Aorta (tissue), 5 donors: ENCODE data around the gene EPHB6. TPM values are rescaled to one million over a fixed set of nuclear protein-coding genes. Genes with fewer than 3 reads are reported as not detected.

Experiments
- ATAC-seq: fragments of 200-7000 bp; cut with Tn5 transposase; one replicate; pipeline ENCODE4 v1.9.1; 2022; ENCODE audit warnings: moderate library complexity; ENCODE audit not compliant: low FRiP score
- DNase-seq, 2 donors: peaks; one replicate each; pipeline ENCODE4 v3.0.0-alpha.2; 2020
- H3K27ac ChIP-seq, 2 donors: one replicate each; pipeline ENCODE4 v1.5.1; 2013; ENCODE audit warnings: low read length in 2 of 2, mild to moderate bottlenecking in 2 of 2, moderate library complexity in 2 of 2, control low read depth in 1 of 2, inconsistent platforms in 1 of 2, low read depth in 1 of 2
- H3K27me3 ChIP-seq, 2 donors: one replicate each; pipeline ENCODE4 v1.6.1; 2013; ENCODE audit warnings: control low read depth in 1 of 2, low read length in 1 of 2, mild to moderate bottlenecking in 1 of 2, moderate library complexity in 1 of 2; ENCODE audit not compliant: insufficient read depth in 2 of 2, control insufficient read depth in 1 of 2
- H3K36me3 ChIP-seq, 2 donors: one replicate each; pipeline ENCODE4 v1.6.1; 2013; ENCODE audit warnings: control low read depth in 1 of 2, low read length in 1 of 2, mild to moderate bottlenecking in 1 of 2; ENCODE audit not compliant: insufficient read depth in 2 of 2, control insufficient read depth in 1 of 2
- H3K4me1 ChIP-seq, 2 donors: one replicate each; pipeline ENCODE4 v1.6.1; 2013; ENCODE audit warnings: low read length in 2 of 2, control low read depth in 1 of 2, mild to moderate bottlenecking in 1 of 2, moderate library complexity in 1 of 2; ENCODE audit not compliant: insufficient read depth in 2 of 2, control insufficient read depth in 1 of 2
- H3K4me3 ChIP-seq, 2 donors: one replicate each; pipeline ENCODE4 v1.5.1; 2013; ENCODE audit warnings: low read length in 2 of 2, control low read depth in 1 of 2, mild to moderate bottlenecking in 1 of 2
- H3K9me3 ChIP-seq: one replicate; pipeline ENCODE4 v1.6.1; 2013; ENCODE audit warnings: mild to moderate bottlenecking, low read length; ENCODE audit not compliant: control insufficient read depth
- WGBS, 2 donors: extraction: QIAGEN DNeasy Blood & Tissue Kit; methylation state at CpG; one replicate each; pipeline ENCODE4 v1.1.7; 2013; 5-methylcytosine and 5-hydroxymethylcytosine counted together
- intact Hi-C, 2 donors: fragments of 100-400 bp; cut with DNase I; formaldehyde crosslinking; loops; one replicate each; pipeline versions ENCODE4 v1.14.2 to v1.15.0; 2022
- polyA plus RNA-seq, 2 donors: library from polyadenylated mRNA; stranded (reverse); fragments of 200-250 nt; gene quantifications; one replicate each; pipeline ENCODE4 v1.2.3, GENCODE V29; 2013
- total RNA-seq, 2 donors: library from RNA; stranded (reverse); fragmentation: NEBNext Ultra II Directional; extraction: Animal tissue kit (Norgen Biotek cat#: 25700); gene quantifications; one replicate each; pipeline ENCODE4 v1.2.1, GENCODE V29; 2021
- donor health status: healthy with polysubstance abuse.
- donor health status: Bipolar disorder and iron deficiency.
- donor health status: DM: no; HTN: no; CAD: no.
- donor health status: DM: no; HTN: no; CAD: no.
- donor health status: DM: yes; HTN: yes; CAD: no.

The EPHB6 gene
- total and polyA plus RNA-seq, 4 donors, result 11.6 to 125 (median 14.9) TPM

GRCh38 chr7:142851269-142851668, 3.6 kb upstream of the EPHB6 start:
- ATAC-seq (no peak), DNase-seq (no peak)
- Histone ChIP-seq H3K36me3 (no peaks in the 10 kb centered on the region), H3K27me3 (no peaks in the 10 kb centered on the region), H3K9me3 (no peaks in the 10 kb centered on the region), H3K4me3 (no peak overlapping the region), H3K27ac (no peak overlapping the region), H3K4me1 (no peaks in the 10 kb centered on the region)
- 87 to 89% methylated on average over 4 of the region's 4 CpGs for WGBS, 2 donors
- intact Hi-C loops, result loop anchor here (5.0 to 10.0 kb wide), 2 partner anchors 151 to 364 kb away; no protein-coding TSS in a partner anchor

- intact Hi-C loops, result loop anchor here (5.0 to 10.0 kb wide), 2 partner anchors 150 to 363 kb away; no protein-coding TSS in a partner anchor
Observed at GRCh38 chr7:142851919-142852318, 3.0 kb upstream of the EPHB6 start.

GRCh38 chr7:142853739-142854371, 1.0 kb upstream of the EPHB6 start:
- H3K36me3 ChIP-seq, result no peaks in the 10 kb centered on the region
- H3K9me3 ChIP-seq, result no peaks in the 10 kb centered on the region
- no peaks in the 10 kb centered on the region for H3K4me1 ChIP-seq
- DNase-seq (peak in 1 of 2 donors; percentile 81), ATAC-seq (peak; percentile 83)
- 1% methylated on average over 23 of the region's 23 CpGs for WGBS, 2 donors
- H3K27me3 ChIP-seq, result no peaks in the 10 kb centered on the region
- no peak overlapping the region for H3K27ac ChIP-seq
- peak overlapping the region; percentile 46 to 87 for H3K4me3 ChIP-seq
- intact Hi-C loops, result loop anchor here (2.0 to 10.0 kb wide), 3 partner anchors 148 to 361 kb away; no protein-coding TSS in a partner anchor

More at GRCh38 chr7:142851919-142852318, 3.0 kb upstream of the EPHB6 start:
- Histone ChIP-seq H3K27ac (no peak overlapping the region), H3K36me3 (no peaks in the 10 kb centered on the region), H3K4me3 (no peak overlapping the region), H3K27me3 (no peaks in the 10 kb centered on the region), H3K9me3 (no peaks in the 10 kb centered on the region), H3K4me1 (no peaks in the 10 kb centered on the region)
- DNase-seq, result no peak
- no peak for ATAC-seq

GRCh38 chr7:142855114-142855743, 353 bp downstream of the EPHB6 start:
- H3K9me3 ChIP-seq, result no peaks in the 10 kb centered on the region
- no peak overlapping the region for H3K27ac ChIP-seq
- H3K36me3 ChIP-seq, result no peaks in the 10 kb centered on the region
- DNase-seq (no peak), ATAC-seq (peak; percentile 25)
- H3K27me3 ChIP-seq, result no peaks in the 10 kb centered on the region
- H3K4me3 ChIP-seq, result peak overlapping the region; percentile 46 to 87
- WGBS, 2 donors, result 1% methylated on average over 25 to 43 of the region's 43 CpGs
- no peaks in the 10 kb centered on the region for H3K4me1 ChIP-seq
- intact Hi-C loops, result loop anchor here (2.0 to 10.0 kb wide), 2 partner anchors 148 to 360 kb away; no protein-coding TSS in a partner anchor

- ATAC-seq, result peak; percentile 57
- no peaks in the 10 kb centered on the region for H3K36me3 ChIP-seq
Observed at GRCh38 chr7:142855756-142856564, 1.1 kb downstream of the EPHB6 start.

GRCh38 chr7:142856565-142857245, 1.8 kb downstream of the EPHB6 start:
- no peaks in the 10 kb centered on the region for H3K4me1 ChIP-seq
- 66 to 68% methylated on average over 7 of the region's 7 CpGs for WGBS, 2 donors
- ATAC-seq (no peak), DNase-seq (no peak)
- H3K9me3 ChIP-seq, result no peaks in the 10 kb centered on the region
- no peak overlapping the region for H3K27ac ChIP-seq
- no peaks in the 10 kb centered on the region for H3K27me3 ChIP-seq
- H3K36me3 ChIP-seq, result no peaks in the 10 kb centered on the region
- H3K4me3 ChIP-seq, result no peak overlapping the region
- intact Hi-C loops, result loop anchor here (10.0 kb wide), 1 partner anchor 358 kb away; no protein-coding TSS in a partner anchor

More at GRCh38 chr7:142855756-142856564, 1.1 kb downstream of the EPHB6 start:
- intact Hi-C loops, result loop anchor here (2.0 to 10.0 kb wide), 2 partner anchors 147 to 359 kb away; no protein-coding TSS in a partner anchor
- peak; percentile 72 to 89 for DNase-seq
- H3K4me1 ChIP-seq, result no peaks in the 10 kb centered on the region
- H3K27me3 ChIP-seq, result no peaks in the 10 kb centered on the region
- 5 to 13% methylated on average over 12 of the region's 12 CpGs for WGBS, 2 donors
- H3K27ac ChIP-seq, result no peak overlapping the region
- no peaks in the 10 kb centered on the region for H3K9me3 ChIP-seq
- H3K4me3 ChIP-seq, result peak overlapping the region; percentile 46 to 87

- Histone ChIP-seq H3K27ac (no peak overlapping the region), H3K4me3 (no peak overlapping the region), H3K9me3 (no peaks in the 10 kb centered on the region), H3K27me3 (no peaks in the 10 kb centered on the region), H3K4me1 (no peaks in the 10 kb centered on the region), H3K36me3 (no peaks in the 10 kb centered on the region)
- DNase-seq (no peak), ATAC-seq (no peak)
- WGBS, 2 donors, result 47 to 48% methylated on average over 5 of the region's 5 CpGs
- intact Hi-C loops, result loop anchor here (10.0 kb wide), 1 partner anchor 357 kb away; no protein-coding TSS in a partner anchor
Observed at GRCh38 chr7:142857625-142858024, 2.7 kb downstream of the EPHB6 start.

- no peak overlapping the region for H3K4me3 ChIP-seq
- H3K27ac ChIP-seq, result no peak overlapping the region
- no peak for ATAC-seq
- H3K36me3 ChIP-seq, result peaks cover 0 to 2% of the 10 kb centered on the region in 2 donors
- H3K27me3 ChIP-seq, result no peaks in the 10 kb centered on the region
- no peaks in the 10 kb centered on the region for H3K9me3 ChIP-seq
- no peak for DNase-seq
- no peaks in the 10 kb centered on the region for H3K4me1 ChIP-seq
- intact Hi-C loops, result loop anchor here (10.0 kb wide), 1 partner anchor 355 kb away; no protein-coding TSS in a partner anchor
Observed at GRCh38 chr7:142859411-142859810, 4.5 kb downstream of the EPHB6 start.
